ENCODE results near the gene RAP1B. TPM values are rescaled to one million over a fixed set of nuclear protein-coding genes. Genes with fewer than 3 reads are reported as not detected.

Gene RAP1B
- total and polyA plus RNA-seq, 2 of the 4 experiments (the other 2 are of a cell fraction) = 159 to 200 TPM

DNA sequence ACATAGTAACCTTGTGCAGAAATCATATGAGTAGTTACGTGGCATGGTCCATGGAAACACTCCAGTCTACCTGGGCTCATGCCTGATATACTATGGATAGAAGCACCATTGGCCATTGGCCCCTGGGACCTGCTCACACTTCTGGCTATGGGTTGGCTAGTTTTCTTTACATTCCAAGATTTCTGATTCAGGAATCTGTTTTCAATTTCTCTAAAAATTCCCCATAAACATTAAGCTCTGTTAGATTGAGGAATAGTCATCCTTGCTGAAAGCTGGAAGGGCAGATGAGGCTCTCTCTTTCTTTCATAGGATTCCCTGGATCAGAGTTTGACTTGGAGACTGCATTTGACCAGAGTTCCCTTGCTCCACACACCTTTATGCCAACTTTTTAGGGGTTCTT is 37.3 kb upstream of the RAP1B start:
- Histone ChIP-seq H2BK5ac (ENCODE audit: low read depth, low read length, poor library complexity, severe bottlenecking) (no peak overlapping the region), H3K9me3 (ENCODE audit: control insufficient read depth, insufficient read depth, low read length) (no peaks in the 10 kb centered on the region), H2AFZ (replicated peaks; ENCODE audit: low read length, poor library complexity) (no peak overlapping the region), H2AK5ac (ENCODE audit: low read depth, low read length) (no peak overlapping the region), H3K27me3 (ENCODE audit: control insufficient read depth, insufficient read depth, low read length) (no peaks in the 10 kb centered on the region), H3K56ac (ENCODE audit: extremely low read depth, insufficient read depth, low read length) (no peak overlapping the region), H2AK9ac (replicated peaks; ENCODE audit: low read depth, low read length, poor library complexity) (no peak overlapping the region), H3K36me3 (ENCODE audit: control insufficient read depth, insufficient read depth, low read length) (no peaks in the 10 kb centered on the region), H4K8ac (ENCODE audit: low read depth in 2 of 2, low read length in 2 of 2) (no peak overlapping the region), H3K27ac (ENCODE audit: insufficient read depth, low read length) (no peak overlapping the region), H2BK20ac (ENCODE audit: low read depth, low read length) (no peak overlapping the region), H4K20me1 (ENCODE audit: insufficient read depth, low read length) (no peaks in the 10 kb centered on the region), H3K18ac (ENCODE audit: low read depth, low read length) (no peak overlapping the region), H3K4me2 (ENCODE audit: low read depth, low read length) (no peak overlapping the region), H3K4me3 (ENCODE audit: insufficient read depth, low read depth, low read length) (no peak overlapping the region), H2BK15ac (ENCODE audit: low read depth, low read length) (no peak overlapping the region), H3K14ac (replicated peaks; ENCODE audit: low read depth, low read length) (no peak overlapping the region), H3K9ac (ENCODE audit: low read depth, low read length) (no peak overlapping the region), H4K5ac (ENCODE audit: low read depth, low read length) (no peak overlapping the region), H3K23ac (ENCODE audit: low read depth, low read length) (no peak overlapping the region), H3K4ac (ENCODE audit: low read depth, low read length) (no peak overlapping the region), H3K79me1 (ENCODE audit: low read depth in 1 of 2, low read length in 2 of 2) (no peaks in the 10 kb centered on the region), H3K9me1 (ENCODE audit: insufficient read depth, low read length) (no peaks in the 10 kb centered on the region), H3K4me1 (ENCODE audit: control insufficient read depth, insufficient read depth, low read length) (no peaks in the 10 kb centered on the region), H4K91ac (ENCODE audit: insufficient read depth, low read depth, low read length) (no peak overlapping the region), H2BK120ac (ENCODE audit: low read depth, low read length) (no peak overlapping the region)
- no TSS peak for BruUV-seq (replicated peaks)
- in situ Hi-C loops (cut with MboI; ENCODE audit: low sequenced_read_pairs) (no loop called here), dilution Hi-C loops (cut with HindIII; ENCODE audit: low sequenced_read_pairs, unreplicated experiment) (no loop called here), intact Hi-C loops (cut with micrococcal nuclease) (no loop called here)
- no peak for ATAC-seq (ENCODE audit: low read depth)
- CTCF ChIA-PET = interaction anchor here (0.6 kb wide), 1 partner anchor 78 kb away, joined by 3 read pairs; no protein-coding TSS in a partner anchor
- POLR2A ChIA-PET (ENCODE audit: unreplicated experiment) = interaction anchor here (0.6 kb wide), 1 partner anchor 70 kb away, joined by 4 read pairs; no protein-coding TSS in a partner anchor
- 100% methylated on average over 1 of the region's 1 CpG; no CpG with 5 or more reads in 1 of the 2 experiments for WGBS, 2 experiments (ENCODE audit: extremely low coverage in 2 of 2, insufficient read length in 1 of 2)
- TF ChIP-seq FOS (IDR thresholded peaks at IDR 0.05; ENCODE audit: low read depth, low read length) = no peak
- no peak for TF ChIP-seq SMC3 (IDR thresholded peaks at IDR 0.05; ENCODE audit: low read depth, low read length)
- TF ChIP-seq MXI1 (IDR thresholded peaks at IDR 0.05; ENCODE audit: borderline replicate concordance, low read depth, low read length) = no peak
- TF ChIP-seq CEBPB (IDR thresholded peaks at IDR 0.05; ENCODE audit: low read depth, low read length) = no peak
- TF ChIP-seq, protein P1, sequence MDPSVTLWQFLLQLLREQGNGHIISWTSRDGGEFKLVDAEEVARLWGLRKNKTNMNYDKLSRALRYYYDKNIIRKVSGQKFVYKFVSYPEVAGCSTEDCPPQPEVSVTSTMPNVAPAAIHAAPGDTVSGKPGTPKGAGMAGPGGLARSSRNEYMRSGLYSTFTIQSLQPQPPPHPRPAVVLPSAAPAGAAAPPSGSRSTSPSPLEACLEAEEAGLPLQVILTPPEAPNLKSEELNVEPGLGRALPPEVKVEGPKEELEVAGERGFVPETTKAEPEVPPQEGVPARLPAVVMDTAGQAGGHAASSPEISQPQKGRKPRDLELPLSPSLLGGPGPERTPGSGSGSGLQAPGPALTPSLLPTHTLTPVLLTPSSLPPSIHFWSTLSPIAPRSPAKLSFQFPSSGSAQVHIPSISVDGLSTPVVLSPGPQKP (IDR thresholded peaks at IDR 0.05; ENCODE audit: borderline replicate concordance, low read depth, low read length) = no peak
- TF ChIP-seq BHLHE40 (IDR thresholded peaks at IDR 0.05; ENCODE audit: low read depth, low read length) = no peak
- no peak for TF ChIP-seq POLR2A (IDR thresholded peaks at IDR 0.05; ENCODE audit: low read depth, low read length)
- no peak for DNase-seq

Measured in IMR-90 (cell line).